Myocyte (in vitro differentiated cells): ENCODE measurements around the gene HLA-DPB1. TPM values are rescaled to one million over a fixed set of nuclear protein-coding genes. Genes with fewer than 3 reads are reported as not detected.
"Not testable (repeated sequence)": the region's sequence is repeated elsewhere in the genome, so short reads cannot be mapped to it uniquely, and the experiment has no call there.

Experiments
- DNase-seq: peaks from one replicate; pipeline ENCODE4 v3.0.0-alpha.2; 2012; ENCODE audit warnings: low read depth
- total RNA-seq: library from RNA; depleted of rRNA; stranded (reverse); fragments of >200 nt; gene quantifications from 2 replicates; pipeline ENCODE4 v1.2.3, GENCODE V29; 2014

Gene HLA-DPB1
- total RNA-seq, 1 donor from 2014 or later: 0.19 TPM

DNA sequence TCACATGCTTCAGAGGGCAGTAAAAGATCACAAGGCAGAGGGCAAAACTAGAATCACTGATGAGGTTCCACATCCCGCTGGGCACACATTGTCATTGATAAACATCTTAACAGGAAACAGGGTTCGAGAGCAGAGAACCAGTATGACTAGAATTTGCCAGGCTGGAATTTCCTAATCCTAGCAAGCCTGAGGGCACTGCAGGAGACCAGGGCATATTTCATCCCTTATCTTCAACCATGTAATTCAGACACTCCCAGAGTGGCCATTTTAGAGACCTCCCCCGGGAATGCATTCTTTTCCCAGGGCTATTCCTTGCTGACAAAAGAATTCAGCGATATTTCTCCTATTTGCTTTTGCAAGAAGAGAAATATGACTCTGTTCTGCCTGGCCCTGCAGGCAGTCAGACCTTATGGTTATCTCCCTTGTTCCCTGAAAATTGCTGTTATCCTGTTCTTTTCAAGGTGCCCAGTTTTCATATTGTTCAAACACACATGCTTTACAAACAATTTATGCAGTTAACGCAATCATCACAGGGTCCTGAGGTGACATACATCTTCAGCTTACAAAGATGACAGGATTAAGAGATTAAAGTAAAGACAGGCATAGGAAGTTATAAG lies 25.4 kb downstream of the HLA-DPB1 start:
- not testable (repeated sequence) for DNase-seq

DNA sequence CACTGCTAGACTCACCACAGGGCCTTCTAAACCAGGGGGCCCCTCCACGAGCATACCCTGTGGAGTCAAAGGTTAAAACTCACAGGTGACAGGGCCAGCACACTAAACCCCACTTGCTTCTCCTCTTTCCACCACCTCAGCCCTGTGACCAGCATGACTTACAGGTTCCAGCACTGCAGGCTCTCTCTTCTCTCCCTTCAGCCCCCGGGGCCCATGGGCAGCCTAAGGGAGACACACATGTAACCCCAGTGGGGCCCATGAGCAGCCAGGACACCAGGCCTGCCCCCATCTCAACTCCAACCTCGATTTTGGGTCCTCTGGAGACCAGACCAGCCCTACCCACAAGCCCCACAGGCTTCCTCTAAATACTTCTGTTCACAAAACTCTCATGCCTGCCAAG lies 28.0 kb downstream of the HLA-DPB1 start:
- DNase-seq: no peak

DNA sequence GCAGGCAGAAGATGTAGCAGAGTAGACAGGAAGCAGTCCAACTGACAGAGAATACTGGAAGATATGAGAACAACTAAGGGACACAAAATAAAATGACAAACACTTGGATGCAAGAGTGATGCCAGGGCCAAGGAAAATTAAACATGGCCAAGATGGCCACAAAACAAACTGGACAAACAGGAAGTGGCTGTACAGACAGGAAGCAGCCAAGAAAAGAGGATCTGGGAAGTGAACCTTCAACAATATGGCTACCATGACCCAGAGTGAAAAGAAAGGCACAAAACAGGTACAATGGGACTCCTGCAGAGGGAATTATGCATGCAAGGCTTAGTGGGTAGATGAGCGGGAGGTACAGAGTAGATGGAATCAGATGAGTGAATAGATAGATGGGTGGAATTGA lies 29.1 kb downstream of the HLA-DPB1 start:
- no peak for DNase-seq

DNA sequence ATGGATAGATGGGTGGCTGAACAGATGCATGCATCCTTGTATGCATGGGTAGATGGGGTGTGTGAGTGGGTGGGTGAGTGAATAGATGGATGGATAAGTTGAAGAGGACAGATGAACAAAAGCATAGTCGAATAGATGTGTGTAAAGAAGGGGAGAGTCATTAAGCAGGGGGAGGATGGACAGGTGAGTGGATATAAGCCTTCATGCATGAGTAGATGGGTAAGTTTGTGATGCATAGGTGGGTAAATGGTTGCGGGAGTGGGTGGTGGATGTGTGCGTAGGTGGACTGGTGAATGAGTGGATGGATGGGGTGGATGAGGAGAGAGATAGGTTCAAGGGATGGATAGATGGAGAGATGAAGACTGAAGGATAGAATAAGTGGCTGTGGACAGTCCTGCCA lies 29.6 kb downstream of the HLA-DPB1 start:
- DNase-seq: no peak

DNA sequence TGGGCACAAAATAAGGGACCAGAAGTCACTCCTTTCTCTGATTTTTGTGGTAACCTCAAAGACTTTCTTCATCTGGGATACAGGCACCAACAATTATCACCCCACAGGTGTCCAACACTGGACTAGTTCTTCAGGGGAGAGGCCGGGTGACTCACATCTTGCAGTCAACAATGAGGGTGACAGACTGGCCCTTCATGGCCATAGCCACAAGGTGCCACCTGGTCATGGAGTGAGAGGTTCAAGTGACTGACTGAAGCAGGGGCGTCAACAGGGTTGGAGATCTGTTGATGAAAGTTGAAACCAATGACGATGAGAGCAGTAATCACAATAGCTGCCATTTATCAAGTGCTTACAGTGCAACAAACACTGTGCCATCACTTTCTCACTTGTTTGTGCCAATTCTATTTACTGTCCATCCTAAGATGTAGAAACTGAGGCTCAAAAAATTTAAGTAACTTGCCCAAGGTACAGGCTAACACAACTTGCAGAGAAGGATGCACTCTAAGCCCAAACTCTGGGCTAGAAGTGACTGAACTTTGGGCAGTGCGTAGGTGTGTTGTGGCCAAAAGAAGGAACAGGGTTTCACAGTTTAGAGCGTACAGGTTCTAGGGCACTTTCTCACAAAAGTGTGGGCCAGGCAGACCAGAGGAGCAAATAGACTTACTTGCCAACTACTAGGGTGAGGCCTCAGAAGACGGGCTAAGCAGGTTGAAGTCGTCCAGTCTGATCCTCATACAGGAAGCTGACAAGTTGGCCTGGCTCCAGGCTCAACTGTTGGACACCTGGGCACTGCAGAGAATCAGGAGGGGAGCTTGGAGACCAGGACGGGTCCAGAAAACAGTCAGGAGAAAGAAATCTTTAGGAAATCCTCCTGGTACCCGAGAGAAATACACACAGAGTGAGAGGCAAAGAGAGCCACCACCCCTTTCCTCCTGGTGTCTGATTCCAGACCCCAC lies 30.4 kb downstream of the HLA-DPB1 start:
- no peak for DNase-seq

DNA sequence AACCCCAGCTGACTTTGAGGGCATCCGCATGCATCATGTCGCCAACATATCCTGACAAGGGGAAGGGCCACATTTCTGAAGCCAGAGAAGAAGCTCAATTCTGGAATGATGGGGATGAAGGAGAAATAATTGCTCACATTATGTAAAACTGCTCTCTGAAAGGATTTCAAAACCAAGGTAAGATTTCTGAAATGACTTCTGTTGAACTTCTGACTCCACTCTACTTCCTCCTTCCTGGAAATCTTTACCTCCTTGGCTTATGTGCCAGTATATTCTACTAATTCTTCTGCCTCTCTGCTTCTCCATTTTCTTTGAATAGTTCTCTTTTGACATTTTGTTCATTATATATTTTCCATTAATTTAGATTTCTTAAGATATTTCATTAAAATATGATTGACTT lies 31.9 kb downstream of the HLA-DPB1 start:
- DNase-seq: no peak

DNA sequence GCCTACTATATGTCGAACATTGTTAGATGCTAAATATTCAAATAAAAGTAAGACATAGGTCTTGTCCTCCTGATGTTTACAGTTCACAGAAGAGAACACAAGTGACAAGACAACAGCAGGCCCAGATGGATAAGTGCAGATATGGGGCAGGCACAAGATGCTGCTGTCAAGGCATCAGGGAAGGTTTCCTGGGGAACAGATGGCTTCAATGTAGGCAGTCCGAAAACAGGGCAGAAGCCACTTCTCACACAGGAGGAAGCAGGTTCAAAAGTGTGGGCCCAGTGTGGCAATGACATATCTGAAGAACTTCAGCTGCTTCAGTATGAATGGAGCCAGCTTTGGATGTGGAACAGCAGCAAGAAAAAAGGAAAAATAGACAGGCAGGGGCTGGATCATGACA lies 32.5 kb downstream of the HLA-DPB1 start:
- no peak for DNase-seq

DNA sequence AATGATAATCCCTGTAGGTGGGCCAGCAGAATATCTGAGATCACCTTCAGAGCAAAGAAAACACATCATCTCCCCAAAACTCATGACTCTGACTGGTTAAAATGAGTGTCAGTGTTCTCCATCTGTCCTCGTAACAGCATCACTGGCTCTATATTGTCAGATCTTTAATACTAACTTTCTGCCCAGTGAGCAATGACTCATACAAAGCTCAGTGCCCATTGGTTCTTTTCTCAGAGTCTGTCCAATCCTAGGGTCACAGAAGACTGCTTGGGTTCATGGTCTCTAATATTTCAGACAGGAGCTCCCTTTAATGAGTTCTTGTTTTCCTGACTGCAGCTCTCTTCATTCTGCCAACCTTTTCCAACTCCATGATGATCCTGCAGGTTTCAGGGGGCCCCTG lies 36.4 kb downstream of the HLA-DPB1 start:
- DNase-seq: peak; percentile 74

DNA sequence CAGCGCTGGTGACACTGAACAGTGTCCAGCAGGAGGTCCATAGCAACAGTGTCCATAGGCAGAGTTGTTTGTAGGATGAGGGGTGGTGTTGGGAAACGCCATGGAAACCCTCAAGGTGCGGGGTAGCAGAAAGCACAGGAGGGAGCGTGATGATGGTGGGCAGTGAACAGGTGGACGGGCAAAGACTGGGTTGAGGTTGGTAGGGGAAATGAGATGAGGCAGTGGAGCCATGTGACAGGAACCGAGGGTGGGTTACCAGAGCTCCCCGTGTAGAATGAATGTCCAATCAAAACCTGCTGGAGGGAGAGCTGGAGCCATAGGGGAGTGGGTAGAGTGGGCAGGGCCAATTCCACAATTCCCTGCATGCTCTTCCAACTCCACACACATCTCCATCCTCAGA lies 38.0 kb downstream of the HLA-DPB1 start:
- DNase-seq: no peak

DNA sequence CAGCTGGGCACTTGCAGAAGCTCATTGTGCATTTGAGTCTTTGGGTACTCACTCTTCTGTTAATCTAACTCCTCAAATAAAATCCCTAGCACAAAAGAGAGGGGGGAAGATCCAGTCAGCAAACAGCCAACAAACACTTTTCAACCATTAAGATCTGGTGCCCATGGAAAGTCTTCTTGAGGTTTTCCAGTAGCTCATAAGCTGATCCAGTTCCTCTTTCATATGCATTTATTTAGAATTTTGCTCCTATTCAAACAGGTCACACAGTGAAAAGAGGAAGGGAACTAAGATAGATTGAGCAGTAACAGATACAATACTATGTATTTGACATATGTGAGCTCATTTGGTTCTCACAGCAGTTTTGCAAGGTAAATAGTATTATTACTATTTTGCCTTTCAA lies 38.6 kb downstream of the HLA-DPB1 start:
- DNase-seq: no peak

DNA sequence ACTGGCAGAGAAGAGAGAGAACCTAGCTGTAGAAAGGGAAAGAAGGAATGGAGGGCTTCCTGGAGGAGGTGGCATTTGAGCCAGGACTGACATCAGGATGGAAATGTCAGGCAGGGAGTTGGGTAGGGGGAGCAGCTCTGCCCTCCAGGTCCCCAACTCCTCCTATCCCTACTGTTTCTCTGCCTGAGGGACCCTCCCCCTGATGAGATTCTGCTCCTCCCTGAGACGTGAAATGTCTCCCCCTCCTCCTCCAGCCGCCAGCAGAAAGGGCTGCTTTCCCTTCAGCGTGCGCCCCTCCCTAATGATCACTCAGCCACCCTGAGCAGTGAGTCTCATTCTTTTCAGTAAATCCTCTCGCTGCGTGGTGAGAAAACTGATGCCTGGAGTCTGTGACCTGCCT lies 40.6 kb downstream of the HLA-DPB1 start:
- no peak for DNase-seq

DNA sequence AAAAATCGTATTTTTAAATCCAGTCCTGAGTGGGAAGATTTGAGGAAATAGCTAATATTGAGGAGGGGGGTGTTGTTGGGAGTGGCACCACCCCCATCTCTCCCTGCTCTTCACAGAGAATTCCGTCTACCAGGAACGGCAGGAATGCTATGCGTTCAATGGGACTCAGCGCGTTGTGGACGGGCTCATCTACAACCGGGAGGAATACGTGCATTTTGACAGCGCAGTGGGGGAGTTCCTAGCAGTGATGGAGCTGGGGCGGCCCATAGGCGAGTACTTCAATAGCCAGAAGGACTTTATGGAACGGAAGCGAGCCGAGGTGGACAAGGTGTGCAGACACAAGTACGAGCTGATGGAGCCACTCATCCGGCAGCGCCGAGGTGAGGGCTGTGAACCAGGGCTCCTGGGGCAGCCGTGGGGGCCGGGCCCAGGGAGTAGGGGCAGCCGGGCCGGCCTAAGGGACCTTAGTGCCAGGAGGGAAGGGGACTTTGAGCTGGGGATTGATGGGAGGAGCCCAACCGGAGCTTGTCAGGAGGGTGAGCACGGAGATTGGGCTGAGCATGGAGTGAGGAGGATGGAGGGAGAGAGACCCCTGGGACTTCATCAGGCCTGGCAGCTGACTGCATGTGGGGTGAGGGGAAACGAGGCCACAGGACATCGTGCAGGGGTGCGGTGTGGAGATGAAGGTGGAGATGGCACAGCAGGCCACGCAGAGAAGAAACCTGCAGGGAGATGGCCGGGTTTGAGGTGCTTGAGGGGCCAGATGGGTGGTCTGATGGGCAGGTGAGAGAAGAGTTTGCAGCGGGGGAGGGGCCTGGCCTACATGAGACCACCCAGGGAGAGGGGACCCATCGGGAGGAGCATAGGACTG lies 41.3 kb downstream of the HLA-DPB1 start:
- DNase-seq: no peak

DNA sequence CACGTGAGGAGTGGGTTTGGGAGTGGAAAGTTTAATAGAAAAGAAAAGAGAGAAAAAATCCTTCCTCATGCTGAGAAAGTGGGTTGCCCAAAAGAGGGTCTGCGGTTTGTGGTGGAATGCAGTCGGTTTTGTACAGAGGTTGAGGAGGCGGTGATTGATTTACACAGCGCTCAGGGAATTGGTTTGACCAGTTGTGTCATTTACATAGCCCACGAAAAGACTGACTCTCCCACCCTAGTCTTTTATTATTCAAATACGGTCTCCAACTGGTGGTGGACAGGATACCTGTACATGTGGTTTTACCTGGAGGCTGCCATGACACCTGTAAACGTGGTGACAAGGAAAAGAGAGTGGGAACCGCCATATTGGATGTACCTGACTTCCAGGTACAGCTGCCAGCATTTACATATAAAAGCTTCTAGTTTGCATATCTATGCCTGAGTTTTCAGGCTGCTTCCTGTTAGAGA lies 42.1 kb downstream of the HLA-DPB1 start:
- no peak for DNase-seq

DNA sequence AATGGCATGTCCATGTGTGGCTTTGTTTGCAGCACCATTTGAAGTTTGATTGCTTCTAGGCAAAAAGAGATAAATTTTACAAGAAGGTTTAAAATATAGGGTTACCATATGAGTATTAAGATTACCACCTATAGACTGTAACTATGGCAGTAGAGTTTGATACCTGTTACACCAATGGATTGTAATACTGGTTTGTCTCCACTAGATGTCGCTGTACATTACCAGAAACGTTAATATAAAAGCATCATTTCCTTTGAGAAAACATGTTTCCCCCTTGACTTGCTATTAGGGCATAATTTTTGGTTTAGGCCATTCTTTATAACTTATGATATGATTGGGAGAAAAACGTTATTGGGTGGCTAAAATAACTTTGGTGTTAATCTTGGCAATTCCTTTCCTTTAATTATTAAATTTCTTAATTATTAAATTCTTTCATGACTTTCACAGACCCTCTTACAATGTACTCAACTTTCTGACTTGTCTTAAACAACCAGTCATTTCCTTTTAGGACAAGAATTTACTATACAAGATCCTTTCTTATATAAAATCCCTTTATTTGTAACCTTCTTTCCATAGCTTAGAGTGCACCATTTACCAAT lies 42.8 kb downstream of the HLA-DPB1 start:
- DNase-seq: peak; percentile 63

DNA sequence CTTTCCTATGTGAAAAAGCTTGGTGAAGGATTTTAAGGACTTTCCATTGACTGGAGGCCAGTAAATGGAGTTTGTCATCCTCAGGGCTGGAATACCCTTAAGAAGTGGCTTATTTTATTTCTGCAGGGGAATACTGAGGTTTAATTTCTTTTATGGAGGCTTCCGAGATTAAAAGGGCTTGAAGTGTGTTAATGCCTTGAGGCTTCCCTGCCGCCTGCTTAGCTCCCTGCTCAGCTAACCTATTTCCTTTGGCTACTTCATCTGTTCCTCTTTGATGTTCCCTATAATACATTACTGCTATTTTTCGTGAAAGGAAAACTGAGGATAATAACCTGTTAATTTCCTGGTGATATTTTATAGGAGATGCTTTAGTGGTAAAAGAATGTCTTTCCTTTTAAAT lies 44.2 kb downstream of the HLA-DPB1 start:
- no peak for DNase-seq

DNA sequence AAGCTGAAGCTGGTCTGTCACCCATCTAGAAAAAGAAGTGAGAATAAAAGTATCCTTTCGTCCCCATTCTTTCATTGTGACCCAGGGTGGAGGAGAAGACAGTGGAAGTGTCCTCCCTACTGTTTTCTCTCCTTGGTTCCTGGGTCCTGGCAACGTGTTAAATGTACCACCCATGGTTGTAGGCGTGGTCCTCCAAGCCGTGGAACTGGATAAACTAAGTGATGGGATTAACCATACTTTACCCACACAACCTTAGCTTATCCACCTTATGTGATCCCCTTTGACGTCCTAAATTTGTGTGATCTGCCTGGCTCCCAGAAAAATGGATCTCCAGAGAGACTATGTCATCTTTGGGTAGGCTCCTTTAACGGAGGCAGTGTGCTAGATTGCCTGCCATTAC lies 47.4 kb downstream of the HLA-DPB1 start:
- DNase-seq: no peak

DNA sequence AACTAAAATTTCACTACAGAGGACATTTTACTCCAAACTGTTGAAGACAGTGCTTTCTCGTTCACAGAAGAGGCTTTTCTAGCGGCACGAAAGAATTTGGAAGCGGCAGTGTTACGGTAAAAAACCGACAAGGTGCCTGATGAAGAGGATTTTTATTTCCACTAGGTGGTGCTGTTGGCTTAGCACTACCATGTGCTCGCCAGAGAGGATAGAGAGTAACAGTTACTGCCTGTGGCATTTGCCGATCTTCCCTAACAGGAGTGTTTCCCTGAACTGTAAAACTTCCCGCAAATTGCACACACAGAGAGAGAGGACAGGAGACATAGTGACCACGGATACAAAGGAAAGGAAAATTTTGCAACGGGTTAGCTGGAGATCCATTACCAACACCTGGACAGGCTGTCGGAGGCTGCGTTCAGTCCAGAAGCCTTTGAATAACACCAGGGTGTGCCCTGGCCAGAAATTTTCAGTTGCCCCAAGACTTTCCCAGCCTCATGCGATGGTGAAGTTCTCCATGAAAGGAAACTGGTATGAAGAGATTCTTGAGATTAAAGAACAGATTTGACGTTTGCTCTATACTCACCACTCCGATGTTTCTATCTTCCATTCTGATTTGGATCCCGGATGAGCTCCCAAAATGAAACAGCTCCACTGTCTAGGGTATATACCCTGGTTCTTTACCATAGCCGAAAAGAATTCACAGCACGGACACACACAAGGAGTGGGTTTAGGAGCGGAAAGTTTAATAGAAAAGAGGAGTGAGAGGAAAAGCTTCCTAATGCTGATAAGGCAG lies 48.1 kb downstream of the HLA-DPB1 start:
- peak; percentile 35 for DNase-seq

DNA sequence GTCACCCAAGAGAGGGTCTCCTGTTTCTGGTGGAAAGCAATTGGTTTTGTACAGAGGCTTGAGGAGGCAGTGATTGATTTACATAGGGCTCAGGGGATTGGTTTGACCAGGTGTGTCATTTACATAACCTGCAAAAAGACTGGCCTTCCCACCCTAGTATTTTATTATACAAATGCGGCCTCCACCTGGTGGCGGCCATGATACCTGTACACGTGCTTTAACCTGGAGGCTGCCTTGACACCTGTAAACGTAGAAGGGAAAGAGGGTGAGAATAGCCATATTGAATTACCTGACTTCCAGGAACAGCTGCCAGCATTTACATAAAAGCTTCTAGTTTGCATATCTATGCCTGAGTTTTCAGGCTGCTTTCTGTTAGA lies 48.7 kb downstream of the HLA-DPB1 start:
- DNase-seq: no peak

DNA sequence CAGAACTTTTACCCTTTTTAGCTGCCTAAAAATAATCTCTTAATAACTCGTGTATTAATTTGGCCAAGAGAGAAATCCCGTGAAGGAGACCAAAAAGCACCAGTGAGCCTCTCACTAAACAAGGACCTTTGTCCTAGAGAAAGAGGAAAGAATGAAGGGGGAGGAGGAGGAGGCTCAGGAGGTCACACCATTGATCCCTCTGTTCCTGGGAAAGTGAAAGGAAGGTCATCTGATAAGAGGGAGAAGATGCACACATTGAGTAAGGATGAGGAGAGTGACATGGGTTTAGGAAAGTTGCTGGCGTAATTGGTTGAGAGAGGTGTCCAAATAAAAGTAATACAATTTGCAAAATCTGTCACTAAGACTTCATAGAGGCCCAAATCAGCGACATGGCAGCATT lies 49.2 kb downstream of the HLA-DPB1 start:
- no peak for DNase-seq

DNA sequence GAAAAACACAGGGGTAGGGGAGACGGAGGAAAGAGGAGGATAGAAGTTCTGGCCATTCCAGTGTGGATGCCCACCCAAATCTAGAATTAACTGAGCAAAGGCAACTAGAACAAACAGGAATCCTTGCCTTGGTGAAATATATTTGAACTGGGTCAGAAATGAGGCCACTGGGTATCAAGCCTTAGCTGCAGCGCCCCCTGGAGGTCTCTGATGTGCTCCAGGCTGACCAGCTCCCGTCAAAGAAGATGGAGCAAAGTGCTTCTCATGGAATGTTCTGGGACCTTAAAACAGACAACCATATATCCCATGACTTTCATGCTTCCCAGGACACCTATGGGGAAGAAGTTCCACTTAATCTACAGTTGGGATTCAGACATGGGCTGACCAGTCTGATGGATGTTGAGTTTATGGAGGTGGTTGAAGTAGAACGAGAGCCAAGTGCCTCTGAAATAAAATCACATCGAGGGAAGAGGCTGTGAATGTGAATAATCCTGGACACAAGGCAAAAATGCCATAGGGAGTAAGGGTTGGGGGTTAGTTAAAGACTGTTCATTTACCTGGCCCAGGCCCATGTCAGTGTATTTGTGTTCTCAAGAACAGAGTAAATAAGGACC lies 50.4 kb downstream of the HLA-DPB1 start:
- DNase-seq: peak; percentile 40
